GM13976 (cell line): ENCODE measurements around the gene RBP3.

ENCODE experiments used
- DNase-seq: peaks from one replicate; pipeline ENCODE4 v3.0.0; 2012; ENCODE audit warnings: low spot score
- CTCF ChIP-seq: IDR thresholded peaks from 2 replicates; pipeline ENCODE4 v1.5.1; 2012; ENCODE audit warnings: borderline replicate concordance, mild to moderate bottlenecking; ENCODE audit not compliant: insufficient read depth; ENCODE audit errors: extremely low read depth, missing control alignments, control extremely low read depth
- in situ Hi-C: fragments of 300-500 bp; cut with MboI; formaldehyde crosslinking; loops from one replicate; pipeline ENCODE4 v1.12.0; 2022; ENCODE audit warnings: low sequenced_read_pairs, mixed read lengths, inconsistent platforms; ENCODE audit not compliant: unreplicated experiment

The RBP3 gene

DNA sequence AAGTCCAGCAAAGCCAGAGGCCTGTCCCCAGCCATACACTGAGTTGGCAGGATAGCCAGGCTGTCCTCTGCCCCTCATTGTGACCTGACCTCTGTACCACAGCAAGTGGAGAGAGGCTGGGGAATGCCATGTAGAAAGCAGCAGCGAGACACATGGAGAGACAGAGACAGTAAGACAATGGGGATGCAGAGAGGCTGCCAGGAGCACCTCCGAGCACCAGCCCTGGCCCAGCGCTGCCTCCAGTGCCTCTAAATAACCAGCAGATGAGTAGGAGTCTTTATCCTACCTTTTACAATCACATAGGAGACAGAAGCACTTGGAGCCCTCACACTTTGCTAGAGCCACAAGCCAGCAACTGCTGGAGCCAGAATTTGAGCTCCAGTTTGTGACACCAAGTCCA is 17.8 kb upstream of the RBP3 start:
- in situ Hi-C loops = no loop called here
- no peak for DNase-seq
- TF ChIP-seq CTCF = no peak

DNA sequence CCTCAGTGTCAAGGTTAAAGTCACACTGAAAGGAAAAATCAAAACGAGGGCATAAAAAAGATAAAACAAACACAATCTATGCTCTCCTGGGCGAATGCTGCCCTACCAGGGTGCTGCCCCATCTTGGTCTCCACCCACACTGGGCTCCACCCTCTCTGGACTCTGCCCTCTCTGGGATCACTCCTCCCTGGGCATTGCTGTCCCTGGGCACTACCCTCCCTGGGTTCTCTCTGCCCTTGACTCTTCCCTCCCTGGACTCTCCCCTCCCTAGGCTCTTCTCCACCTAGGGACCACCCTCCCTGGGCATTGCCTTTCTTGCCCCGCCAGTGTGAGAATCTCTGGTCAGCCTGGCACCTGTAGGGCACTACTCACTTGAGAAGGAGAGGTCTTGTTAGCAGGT is 17.4 kb upstream of the RBP3 start:
- DNase-seq = no peak
- no peak for TF ChIP-seq CTCF
- in situ Hi-C loops = no loop called here

GRCh38 chr10:47331491-47331890 is 16.7 kb upstream of the RBP3 start:
- TF ChIP-seq CTCF = no peak
- no peak for DNase-seq
- in situ Hi-C loops = no loop called here

GRCh38 chr10:47331954-47332353 is 16.2 kb upstream of the RBP3 start:
- TF ChIP-seq CTCF = no peak
- in situ Hi-C loops = no loop called here
- no peak for DNase-seq

- no peak for TF ChIP-seq CTCF
- in situ Hi-C loops = no loop called here
- DNase-seq = no peak
Observed at GRCh38 chr10:47332371-47332770, 15.8 kb upstream of the RBP3 start.

DNA sequence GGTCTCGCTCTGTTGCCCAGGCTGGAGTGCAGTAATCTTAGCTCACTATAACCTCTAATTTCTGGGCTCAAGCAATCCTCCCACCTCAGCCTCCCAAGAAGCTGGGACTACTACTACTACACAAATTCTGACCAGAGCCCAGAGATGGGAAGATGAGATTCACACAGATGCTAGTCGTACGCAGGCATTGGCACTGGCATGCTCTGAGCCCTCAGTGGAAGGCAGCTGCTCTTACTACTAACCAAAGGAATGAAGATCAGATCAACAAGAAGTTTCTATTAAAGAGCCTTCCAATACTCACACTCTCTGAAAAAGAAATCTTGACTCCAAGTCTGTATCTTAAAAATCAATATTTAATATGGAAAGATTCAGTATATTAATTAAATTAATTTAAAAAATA is 15.2 kb upstream of the RBP3 start:
- no peak for TF ChIP-seq CTCF
- no peak for DNase-seq
- in situ Hi-C loops = no loop called here

GRCh38 chr10:47333532-47333931 is 14.6 kb upstream of the RBP3 start:
- TF ChIP-seq CTCF = no peak
- in situ Hi-C loops = no loop called here
- DNase-seq = no peak
